Measurements from ENCODE around the gene RRP7A. TPM values are rescaled to one million over a fixed set of nuclear protein-coding genes. Genes with fewer than 3 reads are reported as not detected.
"Not testable (repeated sequence)": the region's sequence is repeated elsewhere in the genome, so short reads cannot be mapped to it uniquely, and the experiment has no call there.

The RRP7A gene
- total RNA-seq = 10 to 100 TPM; 28.6 to 79.4 TPM

GRCh38 chr22:42519525-42520401 lies at the start of gene RRP7A:
Gene RRP7A (minus strand): TSS chr22:42519796. CDS start chr22:42519786, 10 bp downstream.
- TF ChIP-seq CTCF (IDR thresholded peaks at IDR 0.05) = no peak
- intact Hi-C loops (cut with DNase I) = no loop called here
- Histone ChIP-seq H3K27ac (peak within 1 kb of the TSS; percentile 56), H3K9ac (ENCODE audit: low read depth in 2 of 2, low read length in 2 of 2) (peak within 1 kb of the TSS; percentile 66 to 99), H3K27me3 (no peaks in the 10 kb centered on the region), H3K4me1 (no peaks in the 10 kb centered on the region), H3K4me3 (peak within 1 kb of the TSS; percentile 92), H3K36me3 (no peaks in the 10 kb centered on the region), H3K9me3 (no peaks in the 10 kb centered on the region)
- DNase-seq = peak; percentile 86

GRCh38 chr22:42567950-42568349 lies 48.4 kb upstream of the RRP7A start:
- H3K9ac ChIP-seq (ENCODE audit: low read depth in 2 of 2, low read length in 2 of 2); H3K27ac ChIP-seq; H3K4me3 ChIP-seq; DNase-seq; H3K4me1 ChIP-seq; H3K27me3 ChIP-seq; H3K9me3 ChIP-seq; H3K36me3 ChIP-seq; intact Hi-C loops (cut with DNase I): not testable (repeated sequence)

- DNase-seq = no peak
- Histone ChIP-seq H3K4me3 (no peak overlapping the region), H3K9ac (ENCODE audit: low read depth in 2 of 2, low read length in 2 of 2) (no peak overlapping the region), H3K27ac (no peak overlapping the region), H3K4me1 (no peaks in the 10 kb centered on the region), H3K36me3 (no peaks in the 10 kb centered on the region), H3K27me3 (no peaks in the 10 kb centered on the region), H3K9me3 (no peaks in the 10 kb centered on the region)
- intact Hi-C loops (cut with DNase I) = no loop called here
- no peak for TF ChIP-seq CTCF (IDR thresholded peaks at IDR 0.05)
Observed at GRCh38 chr22:42565956-42566355, 46.4 kb upstream of the RRP7A start.

- H3K4me1 ChIP-seq = no peaks in the 10 kb centered on the region
- no peaks in the 10 kb centered on the region for H3K9me3 ChIP-seq
- no peak overlapping the region for H3K4me3 ChIP-seq
- H3K36me3 ChIP-seq = no peaks in the 10 kb centered on the region
- no peak overlapping the region for H3K27ac ChIP-seq
- TF ChIP-seq CTCF (IDR thresholded peaks at IDR 0.05) = no peak
- no peak overlapping the region for H3K9ac ChIP-seq (ENCODE audit: low read depth in 2 of 2, low read length in 2 of 2)
- DNase-seq = no peak
- H3K27me3 ChIP-seq = no peaks in the 10 kb centered on the region
- intact Hi-C loops (cut with DNase I) = no loop called here
Observed at GRCh38 chr22:42564699-42565098, 45.1 kb upstream of the RRP7A start.

GRCh38 chr22:42563943-42564342 lies 44.3 kb upstream of the RRP7A start:
- DNase-seq; intact Hi-C loops (cut with DNase I); H3K27ac ChIP-seq; H3K27me3 ChIP-seq; H3K9me3 ChIP-seq; H3K4me3 ChIP-seq; H3K4me1 ChIP-seq; H3K36me3 ChIP-seq; H3K9ac ChIP-seq (ENCODE audit: low read depth in 2 of 2, low read length in 2 of 2): not testable (repeated sequence)

GRCh38 chr22:42562684-42563083 lies 43.1 kb upstream of the RRP7A start:
- no peaks in the 10 kb centered on the region for H3K27me3 ChIP-seq
- no peaks in the 10 kb centered on the region for H3K36me3 ChIP-seq
- H3K4me3 ChIP-seq = no peak overlapping the region
- no peaks in the 10 kb centered on the region for H3K9me3 ChIP-seq
- no peaks in the 10 kb centered on the region for H3K4me1 ChIP-seq
- TF ChIP-seq CTCF (IDR thresholded peaks at IDR 0.05) = no peak
- no peak overlapping the region for H3K9ac ChIP-seq (ENCODE audit: low read depth in 2 of 2, low read length in 2 of 2)
- DNase-seq = no peak
- intact Hi-C loops (cut with DNase I) = no loop called here
- H3K27ac ChIP-seq = no peak overlapping the region

All from colonic mucosa (tissue), 4 donors.